Fibroblast of mammary gland (primary cell): ENCODE results near the gene CDC14B.

Experiments used
- DNase-seq: peaks from one replicate; pipeline ENCODE4 v3.0.0-alpha.2; 2010; ENCODE audit warnings: low read depth
- H3K4me3 ChIP-seq: 2 replicates; pipeline ENCODE4 v1.5.1; 2011; ENCODE audit warnings: low read depth, mild to moderate bottlenecking, low read length, moderate library complexity; ENCODE audit not compliant: control insufficient read depth
- TF ChIP-seq, protein P1 (sequence below): conservative IDR thresholded peaks from 2 replicates; pipeline ENCODE4 v1.5.1; 2011; ENCODE audit warnings: low read depth, low read length, inconsistent platforms; ENCODE audit not compliant: control insufficient read depth, insufficient read depth

Gene CDC14B

DNA sequence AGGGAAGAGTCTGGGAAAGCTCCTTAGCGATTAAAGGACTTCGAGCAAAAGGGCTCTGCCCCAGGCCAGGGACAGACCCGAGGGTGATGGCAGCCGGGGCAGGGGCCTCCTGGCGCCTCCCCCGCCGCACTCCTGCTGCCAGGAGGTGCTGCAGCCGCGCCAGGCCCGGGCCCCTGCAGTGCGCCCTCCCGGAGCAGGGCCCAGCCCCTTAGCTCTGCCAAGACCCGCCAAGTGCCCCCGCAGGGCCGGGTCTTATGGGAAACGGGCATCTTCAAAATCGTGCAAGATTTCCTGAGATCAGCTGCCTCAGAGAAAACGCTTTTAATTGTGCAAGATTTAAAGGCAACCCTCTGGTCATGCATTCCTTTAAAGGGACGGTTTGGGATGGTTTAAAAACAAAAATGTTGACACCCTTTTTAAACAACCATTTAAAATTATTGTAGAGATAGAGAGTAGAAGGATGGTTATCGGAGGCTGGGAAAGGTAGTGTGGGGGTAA lies 52.4 kb downstream of the CDC14B start:
- TF ChIP-seq, protein P1, sequence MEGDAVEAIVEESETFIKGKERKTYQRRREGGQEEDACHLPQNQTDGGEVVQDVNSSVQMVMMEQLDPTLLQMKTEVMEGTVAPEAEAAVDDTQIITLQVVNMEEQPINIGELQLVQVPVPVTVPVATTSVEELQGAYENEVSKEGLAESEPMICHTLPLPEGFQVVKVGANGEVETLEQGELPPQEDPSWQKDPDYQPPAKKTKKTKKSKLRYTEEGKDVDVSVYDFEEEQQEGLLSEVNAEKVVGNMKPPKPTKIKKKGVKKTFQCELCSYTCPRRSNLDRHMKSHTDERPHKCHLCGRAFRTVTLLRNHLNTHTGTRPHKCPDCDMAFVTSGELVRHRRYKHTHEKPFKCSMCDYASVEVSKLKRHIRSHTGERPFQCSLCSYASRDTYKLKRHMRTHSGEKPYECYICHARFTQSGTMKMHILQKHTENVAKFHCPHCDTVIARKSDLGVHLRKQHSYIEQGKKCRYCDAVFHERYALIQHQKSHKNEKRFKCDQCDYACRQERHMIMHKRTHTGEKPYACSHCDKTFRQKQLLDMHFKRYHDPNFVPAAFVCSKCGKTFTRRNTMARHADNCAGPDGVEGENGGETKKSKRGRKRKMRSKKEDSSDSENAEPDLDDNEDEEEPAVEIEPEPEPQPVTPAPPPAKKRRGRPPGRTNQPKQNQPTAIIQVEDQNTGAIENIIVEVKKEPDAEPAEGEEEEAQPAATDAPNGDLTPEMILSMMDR = no peak
- H3K4me3 ChIP-seq = peak overlapping the region; percentile 62
- DNase-seq = peak; percentile 28

DNA sequence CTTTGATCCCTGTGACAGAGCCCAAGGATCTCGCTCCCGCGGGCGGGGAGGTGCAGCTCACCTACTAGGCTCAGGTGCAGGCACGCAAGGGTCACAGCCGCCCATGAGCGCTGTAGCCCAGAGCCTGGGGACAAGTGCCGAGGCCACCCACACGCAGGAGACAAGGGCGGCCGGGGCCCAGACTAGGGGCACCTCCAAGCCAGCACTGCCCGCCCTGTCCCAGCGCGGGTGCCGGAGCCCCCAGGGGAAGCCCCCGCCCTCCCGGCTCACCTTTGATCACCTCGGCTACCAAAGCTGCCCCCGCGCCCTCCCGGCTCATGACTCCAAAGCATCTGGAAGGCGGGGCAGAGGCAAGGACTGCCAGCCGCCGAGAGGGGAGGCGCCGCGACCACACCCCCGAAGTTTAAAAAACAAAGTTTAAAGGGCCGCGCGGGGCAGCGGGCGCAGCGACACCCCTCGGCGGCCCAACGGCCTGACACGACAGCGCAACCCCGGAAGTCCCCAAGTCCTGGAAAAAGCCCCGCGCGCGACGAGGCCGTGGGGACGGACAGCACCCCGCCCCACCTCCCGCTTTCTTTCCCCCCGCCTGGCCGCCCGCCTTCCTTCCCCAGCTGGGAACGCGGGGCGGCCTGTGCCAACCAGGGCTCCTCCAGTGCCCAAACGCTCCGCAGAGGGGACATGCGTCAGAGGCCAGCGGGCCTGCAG lies 53.0 kb downstream of the CDC14B start:
- DNase-seq = peak; percentile 46
- TF ChIP-seq, protein P1 = peak; percentile 31
- peak overlapping the region; percentile 62 for H3K4me3 ChIP-seq

DNA sequence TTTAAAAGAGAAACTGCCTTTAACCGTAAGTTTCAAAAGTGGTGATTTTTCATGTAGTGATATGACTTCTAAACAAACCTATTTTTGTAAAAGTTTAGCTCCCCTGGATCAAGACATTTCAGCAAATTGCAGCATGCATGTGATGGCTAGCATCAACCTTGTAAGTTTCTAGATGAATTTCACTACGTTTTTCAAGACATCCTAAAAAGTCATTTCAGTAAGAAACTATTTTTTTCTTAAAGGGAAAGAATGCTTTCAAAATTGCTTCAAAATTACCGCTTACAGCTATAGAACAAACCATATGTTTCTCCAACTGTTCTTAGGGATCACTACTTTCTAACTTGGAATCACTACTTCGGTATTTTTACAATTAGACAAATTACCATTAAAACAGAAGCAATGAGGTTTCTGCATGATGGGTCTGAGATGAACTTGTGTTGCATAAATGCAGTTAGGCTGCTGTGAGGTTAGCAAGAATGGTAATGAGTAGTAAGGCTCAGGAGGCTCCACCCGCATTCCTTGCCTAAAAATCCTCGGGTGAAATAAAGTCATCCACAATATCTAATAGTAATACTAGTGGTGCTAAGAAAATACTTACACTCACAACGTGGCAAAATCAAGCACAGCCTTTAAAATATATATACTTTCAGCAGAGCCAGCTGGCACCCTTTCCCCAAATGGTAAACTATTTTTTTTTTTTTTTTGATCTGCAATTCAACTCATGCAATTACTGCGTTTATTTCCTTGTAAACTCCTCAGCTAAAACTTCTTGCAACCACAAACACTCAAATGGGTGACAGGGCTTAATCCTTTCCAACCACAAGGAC lies 53.8 kb downstream of the CDC14B start:
- TF ChIP-seq, protein P1 = no peak
- DNase-seq = peak; percentile 46
- H3K4me3 ChIP-seq = peak overlapping the region; percentile 62

DNA sequence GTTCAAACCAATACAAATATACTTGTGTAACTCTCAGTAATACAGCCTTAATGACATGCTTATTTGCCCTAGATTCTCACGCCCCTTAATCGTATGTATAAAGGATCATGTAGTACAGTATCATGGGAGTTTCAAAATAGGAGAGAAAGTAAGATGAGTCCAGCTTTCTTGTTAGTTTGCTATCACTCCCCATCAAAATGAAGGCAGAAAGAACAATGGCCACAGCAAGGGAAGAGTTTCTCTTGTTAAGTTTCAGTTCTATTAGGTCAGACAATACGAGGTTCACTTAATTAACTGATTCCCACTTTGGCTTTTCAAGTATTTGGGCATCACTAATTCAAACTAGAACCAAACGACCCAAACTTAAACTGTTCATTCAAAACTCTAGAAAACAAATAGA lies 55.4 kb downstream of the CDC14B start:
- H3K4me3 ChIP-seq = no peak overlapping the region
- DNase-seq = no peak
- TF ChIP-seq, protein P1 = no peak

DNA sequence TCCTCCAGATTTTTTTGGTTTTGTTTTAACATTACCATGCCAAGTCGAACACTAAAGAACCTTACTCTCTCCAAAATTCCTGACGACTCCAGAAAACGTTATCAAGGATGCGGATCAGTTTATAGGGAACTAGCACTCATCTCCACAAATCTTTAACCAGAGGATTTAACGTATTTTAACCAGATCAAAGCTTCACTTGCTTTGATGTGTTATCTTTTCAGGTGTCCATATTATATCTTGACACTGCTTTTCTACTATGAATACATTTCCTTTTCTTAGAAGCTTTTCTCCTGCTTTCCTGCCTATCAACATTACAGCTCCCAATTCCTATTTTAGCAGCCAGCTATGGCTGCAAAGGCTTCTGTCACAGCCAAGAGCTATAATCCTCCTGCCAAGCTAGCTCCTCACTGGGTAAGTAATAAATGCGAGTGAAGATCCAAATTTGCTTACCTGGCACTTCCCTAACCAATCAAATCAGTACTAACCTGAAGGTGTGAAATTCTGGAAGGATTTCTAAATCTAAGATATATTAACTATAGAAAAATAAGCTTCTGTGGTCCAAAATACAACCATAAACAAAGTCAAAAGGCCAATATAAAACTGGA lies 60.2 kb downstream of the CDC14B start:
- TF ChIP-seq, protein P1 = no peak
- H3K4me3 ChIP-seq = no peak overlapping the region
- no peak for DNase-seq

DNA sequence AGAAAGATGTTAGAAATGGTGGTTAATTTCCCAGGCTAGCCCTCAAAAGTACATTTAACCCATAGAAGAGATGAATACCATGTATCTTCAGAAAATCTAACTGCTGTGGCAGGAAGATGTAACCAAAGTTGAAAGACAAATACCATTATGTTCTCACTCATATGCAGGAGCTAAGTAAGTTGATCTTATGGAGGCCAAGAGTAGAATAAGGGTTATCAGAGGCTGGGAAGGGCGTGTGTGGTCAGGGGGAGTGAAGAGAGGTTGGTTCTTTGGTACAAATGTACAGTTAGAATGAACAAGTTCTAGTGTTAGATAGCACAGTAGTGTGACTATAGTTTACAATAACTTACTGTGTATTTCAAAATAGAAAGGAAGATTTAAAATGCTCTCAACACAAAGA lies 61.7 kb downstream of the CDC14B start:
- TF ChIP-seq, protein P1 = no peak
- H3K4me3 ChIP-seq = no peak overlapping the region
- DNase-seq = no peak
